A549 treated with Hydrocortisone at 1 μM for 4 hours (cell line): ENCODE results near the gene SHANK3. TPM values are rescaled to one million over a fixed set of nuclear protein-coding genes. Genes with fewer than 3 reads are reported as not detected.

Experiments
- total RNA-seq: library from RNA; stranded (reverse); fragments of 200-300 nt; extraction: Qiagen RNA extraction; gene quantifications from 5 replicates; pipeline ENCODE4 v1.2.3, GENCODE V29; 2022

The SHANK3 gene
- total RNA-seq, result 3.3 to 5.2 TPM (median 4.1 TPM) in 5 replicates

DNA sequence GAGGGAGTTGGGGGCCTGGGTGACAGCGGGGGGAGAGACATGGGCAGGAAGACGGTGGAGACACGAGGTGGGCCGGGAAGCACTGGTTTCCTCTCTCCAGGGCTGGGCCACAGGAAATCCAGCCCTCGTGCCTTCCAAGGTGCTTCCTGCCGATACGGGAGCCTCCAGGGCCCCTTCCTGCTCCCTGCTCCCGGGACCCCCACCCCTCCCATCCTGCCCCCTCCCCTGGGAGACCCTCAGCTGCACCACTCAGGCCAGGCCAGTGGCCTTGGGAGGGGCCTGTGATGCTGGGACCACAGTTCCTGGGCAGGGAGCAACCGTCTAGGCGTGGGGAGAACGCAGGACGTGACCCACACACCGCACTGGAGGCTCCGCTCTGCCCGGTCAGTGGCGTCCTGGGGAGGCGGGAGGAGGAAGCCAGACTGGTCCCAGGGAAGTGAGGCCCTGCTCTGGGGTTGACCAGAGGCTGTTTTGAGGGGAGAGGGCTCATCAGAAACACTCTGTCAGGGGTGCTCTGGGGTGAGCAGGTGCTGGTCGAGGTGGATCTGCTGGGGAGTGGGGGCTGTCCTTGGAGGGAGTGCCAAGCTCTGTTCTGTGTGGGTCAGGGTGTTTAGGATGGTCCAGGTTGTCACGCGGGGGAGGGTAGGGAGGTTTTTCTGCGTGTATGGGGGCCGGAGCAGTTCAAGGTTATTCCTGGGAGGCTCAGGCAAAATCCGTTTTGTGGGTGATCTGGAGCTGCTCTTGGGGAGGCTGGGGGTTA, at the start of gene SHANK3:
Gene SHANK3 (plus strand): TSS at position 353 of the 760 bp plus-strand sequence.

DNA sequence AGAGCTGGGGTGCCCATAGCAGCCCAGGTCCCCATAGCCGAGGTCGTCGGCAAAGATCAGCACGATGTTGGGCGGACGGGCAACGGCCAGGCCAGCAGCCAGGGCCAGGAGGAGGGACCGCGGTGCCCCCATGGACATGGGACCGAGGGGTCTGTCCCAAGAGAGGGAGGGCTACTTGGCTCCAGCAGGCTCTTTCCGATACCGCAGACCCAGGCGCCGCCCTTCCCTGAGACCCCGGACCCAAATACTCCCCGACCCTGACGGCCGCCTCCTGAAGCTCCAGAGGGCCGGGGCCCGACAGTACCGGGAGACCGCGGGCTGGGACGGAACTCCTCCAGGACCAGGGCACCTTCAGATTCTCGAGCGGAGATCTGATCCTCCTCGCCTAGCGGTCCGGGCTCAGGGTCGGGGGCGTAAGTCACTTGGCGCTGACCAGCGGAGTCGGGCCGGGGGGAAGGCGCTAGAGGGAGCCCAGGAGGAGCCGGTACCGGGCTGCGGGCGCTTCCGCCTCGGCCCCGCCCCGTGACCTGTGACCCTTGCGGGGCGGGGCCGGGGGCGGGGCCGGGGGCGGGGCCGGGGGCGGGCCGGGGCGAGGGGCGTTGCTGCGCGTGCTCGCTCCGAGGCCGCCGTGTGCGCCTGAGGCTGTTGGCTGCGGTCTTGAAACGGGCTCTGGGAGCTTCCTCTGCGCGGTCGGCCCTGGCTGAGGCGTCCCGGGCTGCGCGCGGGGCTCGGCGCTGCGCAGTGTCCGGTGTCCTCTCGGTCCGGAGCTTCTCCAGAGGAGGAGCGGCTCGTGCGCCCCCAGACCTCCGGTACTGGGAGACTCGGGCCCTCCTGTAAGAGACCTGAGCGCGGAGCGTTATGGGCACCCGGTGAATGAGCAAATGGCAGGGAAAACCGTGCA, 44.7 kb upstream of the SHANK3 start, which contains the start of gene ARSA:
Gene ARSA (minus strand): TSS at position 511 of the 901 bp plus-strand sequence. CDS start 373 bp downstream, at position 138.

Other genes with a start within 250 kb of the SHANK3 start
- 20.3 to 24.9 TPM (median 22.4 TPM) in 5 replicates for gene SBF1, start 197.8 kb upstream of the SHANK3 start, total RNA-seq
- gene ADM2, start 191.3 kb upstream of the SHANK3 start, total RNA-seq, result 0.44 to 0.91 TPM (median 0.63 TPM) in 5 replicates
- not detected in 5 replicates for gene MIOX, start 186.0 kb upstream of the SHANK3 start, total RNA-seq
- gene LMF2, start 165.1 kb upstream of the SHANK3 start, total RNA-seq, result 35.7 to 48.9 TPM (median 47.1 TPM) in 5 replicates
- gene NCAPH2, start 164.6 kb upstream of the SHANK3 start, total RNA-seq, result 34.9 to 42.3 TPM (median 38.0 TPM) in 5 replicates
- 2.2 to 6.4 TPM (median 5.4 TPM) in 5 replicates for gene SCO2, start 147.2 kb upstream of the SHANK3 start, total RNA-seq
- gene TYMP, start 142.8 kb upstream of the SHANK3 start, total RNA-seq, result 12.1 to 17.2 TPM (median 16.4 TPM) in 5 replicates
- gene KLHDC7B, start 126.9 kb upstream of the SHANK3 start, total RNA-seq, result 0.02 to 0.05 TPM (median 0.02 TPM) in 3 of 5 replicates, not detected in the others
- 0.25 to 0.52 TPM (median 0.48 TPM) in 3 of 5 replicates, not detected in the others for gene SYCE3, start 109.9 kb upstream of the SHANK3 start, total RNA-seq
- gene CPT1B, start 94.4 kb upstream of the SHANK3 start, total RNA-seq, result 10.8 to 14.4 TPM (median 12.8 TPM) in 5 replicates
- 14.9 to 20.5 TPM (median 18.3 TPM) in 5 replicates for gene CHKB, start 90.0 kb upstream of the SHANK3 start, total RNA-seq
- gene MAPK8IP2, start 72.0 kb upstream of the SHANK3 start, total RNA-seq, result 2.8 to 4.1 TPM (median 3.6 TPM) in 5 replicates
- gene ARSA, start 44.7 kb upstream of the SHANK3 start, total RNA-seq, result 20.0 to 25.1 TPM (median 22.4 TPM) in 5 replicates
- gene ACR, start 65.4 kb downstream of the SHANK3 start, total RNA-seq, result 0.13 to 0.15 TPM in 2 of 5 replicates, not detected in the others
- gene RABL2B, start 110.8 kb downstream of the SHANK3 start, total RNA-seq, result 17.3 to 20.1 TPM (median 17.5 TPM) in 5 replicates